ENCODE data around the gene HDGF.
A peak's percentile ranks its signal among the peaks of the same experiment; 100 is the strongest.

HDGF gene

GRCh38 chr1:156717351-156717750 is 34.1 kb downstream of the HDGF start:
- DNase-seq: no peak

DNA sequence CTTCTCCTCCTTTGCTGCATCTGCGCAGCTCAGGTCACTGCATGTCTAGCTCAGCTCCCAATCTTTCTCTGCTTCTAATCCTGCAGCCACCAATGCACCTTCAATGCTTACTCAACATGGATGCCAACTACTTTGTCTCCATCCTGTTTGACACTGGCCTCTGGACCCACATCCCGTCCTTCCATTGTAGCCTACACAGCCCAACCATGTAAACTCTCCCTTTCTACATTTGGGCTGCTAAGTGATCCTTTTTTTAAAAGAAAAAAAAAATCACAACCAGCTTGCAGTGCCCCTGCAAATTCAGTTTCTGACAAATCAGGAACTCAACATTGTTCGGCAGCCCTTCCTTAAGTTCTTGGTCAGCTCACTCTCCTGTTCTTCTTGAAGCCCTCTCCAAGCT is 36.6 kb downstream of the HDGF start:
- DNase-seq: no peak

DNA sequence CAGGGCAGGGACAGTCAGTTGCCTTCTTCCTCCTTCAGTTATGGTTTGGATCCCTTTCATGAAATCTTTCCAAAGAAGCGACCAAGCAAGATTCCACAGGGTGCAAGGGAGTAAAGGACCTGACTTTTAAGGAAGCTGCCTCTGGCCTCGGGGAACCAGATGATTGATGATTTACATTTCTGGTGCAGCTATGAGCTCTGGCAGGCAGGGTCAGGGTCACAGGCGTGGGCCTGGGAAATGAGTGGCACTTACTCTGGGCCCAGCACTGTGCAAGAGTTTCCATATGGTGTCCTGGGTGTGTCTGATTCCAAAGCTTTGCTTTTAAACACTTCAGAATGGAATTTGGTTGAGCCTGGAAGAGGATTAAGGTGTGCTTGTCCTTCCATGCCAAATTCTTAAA is 38.8 kb downstream of the HDGF start:
- DNase-seq: no peak

- no peak for DNase-seq
These were observed 40.3 kb downstream of the HDGF start for GRCh38 chr1:156711011-156711817.

GRCh38 chr1:156709757-156710489 is 41.6 kb downstream of the HDGF start:
- DNase-seq: no peak

- no peak for DNase-seq
These were observed 42.4 kb downstream of the HDGF start for GRCh38 chr1:156709031-156709430.

- DNase-seq: no peak
These were observed 43.2 kb downstream of the HDGF start for GRCh38 chr1:156708218-156708661.

GRCh38 chr1:156707417-156708217 is 43.9 kb downstream of the HDGF start:
- DNase-seq: peak; percentile 23

GRCh38 chr1:156706657-156707416 is 44.6 kb downstream of the HDGF start:
- peak; percentile 46 for DNase-seq

GRCh38 chr1:156705918-156706656 is 45.4 kb downstream of the HDGF start:
- peak; percentile 78 for DNase-seq

- DNase-seq: peak; percentile 43
These were observed 46.1 kb downstream of the HDGF start, which contains the start of gene CRABP2 for GRCh38 chr1:156705321-156705917. Gene CRABP2, minus strand, starts transcription at chr1:156705583. Its CDS starts 137 bp downstream, at chr1:156705446.

GRCh38 chr1:156704930-156705320 is 46.5 kb downstream of the HDGF start:
- peak; percentile 55 for DNase-seq

- DNase-seq: no peak
These were observed 47.2 kb downstream of the HDGF start for GRCh38 chr1:156704166-156704711.

GRCh38 chr1:156703741-156704140 is 47.7 kb downstream of the HDGF start:
- DNase-seq: no peak

GRCh38 chr1:156703336-156703735 is 48.1 kb downstream of the HDGF start:
- no peak for DNase-seq

- DNase-seq: no peak
These were observed 50.5 kb downstream of the HDGF start for GRCh38 chr1:156700736-156701531.

- no peak for DNase-seq
These were observed 52.5 kb downstream of the HDGF start for GRCh38 chr1:156698995-156699394.

- no peak for DNase-seq
These were observed 54.0 kb downstream of the HDGF start for GRCh38 chr1:156697481-156697880.

DNA sequence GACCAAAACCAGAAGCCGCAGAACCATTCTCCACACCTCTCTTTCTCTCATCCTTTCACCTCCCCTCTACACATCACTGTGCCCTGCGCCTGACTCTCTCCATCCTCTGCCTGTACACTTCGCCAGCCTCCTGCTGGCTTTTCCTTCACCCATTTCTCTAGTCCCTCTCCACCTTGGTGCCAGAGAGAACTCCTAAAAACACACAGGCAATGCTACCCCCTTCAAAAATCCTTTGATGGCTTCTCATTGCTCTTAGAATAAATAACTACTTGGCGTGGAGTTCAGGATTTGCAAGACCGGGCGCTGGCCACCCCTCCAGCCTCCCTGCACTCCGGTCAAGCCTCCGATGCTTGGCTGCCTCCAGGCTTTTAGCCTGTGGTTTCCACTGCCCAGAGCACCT is 54.7 kb downstream of the HDGF start:
- no peak for DNase-seq

GRCh38 chr1:156694690-156694962 is 56.8 kb downstream of the HDGF start:
- DNase-seq: no peak

All from CD4-positive, alpha-beta T cell treated with Interleukin-6 for 4 hours (primary cell).